Effector memory CD4-positive, alpha-beta T cell (primary cell): Measurements from ENCODE around the gene FOXP1.
A peak's percentile ranks its signal among the peaks of the same experiment; 100 is the strongest.

Source experiments
- DNase-seq, 3 donors: peaks; one replicate each; pipeline ENCODE4 v3.0.0-alpha.2; 2020
- H3K27ac ChIP-seq: 2 replicates; pipeline ENCODE4 v1.7.0; 2013; ENCODE audit warnings: mild to moderate bottlenecking, low read length, moderate library complexity; ENCODE audit not compliant: insufficient read depth, poor library complexity, severe bottlenecking
- H3K27me3 ChIP-seq: replicated peaks from 2 replicates; pipeline ENCODE4 v1.7.0; 2013; ENCODE audit warnings: mild to moderate bottlenecking, low read length; ENCODE audit not compliant: insufficient read depth, control insufficient read depth, poor library complexity, severe bottlenecking
- H3K36me3 ChIP-seq: 2 replicates; pipeline ENCODE4 v1.7.0; 2013; ENCODE audit warnings: mild to moderate bottlenecking, low read length, moderate library complexity; ENCODE audit not compliant: control insufficient read depth, insufficient read depth
- H3K4me1 ChIP-seq: 2 replicates; pipeline ENCODE4 v1.7.0; 2013; ENCODE audit warnings: low read length, mild to moderate bottlenecking; ENCODE audit not compliant: control insufficient read depth, insufficient read depth, poor library complexity, severe bottlenecking
- H3K4me3 ChIP-seq: 2 replicates; pipeline ENCODE4 v1.7.0; 2013; ENCODE audit warnings: low read length, low read depth, mild to moderate bottlenecking; ENCODE audit not compliant: insufficient read depth, poor library complexity, severe bottlenecking
- H3K9me3 ChIP-seq: 2 replicates; pipeline ENCODE4 v1.7.0; 2013; ENCODE audit warnings: mild to moderate bottlenecking, low read length, moderate library complexity; ENCODE audit not compliant: control insufficient read depth

The FOXP1 gene

GRCh38 chr3:71492566-71492965 lies 91.0 kb downstream of the FOXP1 start:
- H3K27me3 ChIP-seq: no peaks in the 10 kb centered on the region
- H3K4me1 ChIP-seq: peaks cover 48% of the 10 kb centered on the region
- peak in 1 of 3 donors; percentile 19 for DNase-seq
- no peaks in the 10 kb centered on the region for H3K36me3 ChIP-seq
- no peaks in the 10 kb centered on the region for H3K9me3 ChIP-seq
- H3K27ac ChIP-seq: peak overlapping the region; percentile 85
- H3K4me3 ChIP-seq: peak overlapping the region; percentile 23

GRCh38 chr3:71491154-71491752 lies 92.3 kb downstream of the FOXP1 start:
- DNase-seq: no peak
- Histone ChIP-seq H3K4me1 (peaks cover 47% of the 10 kb centered on the region), H3K9me3 (no peaks in the 10 kb centered on the region), H3K27ac (peak overlapping the region; percentile 85), H3K27me3 (no peaks in the 10 kb centered on the region), H3K4me3 (peak overlapping the region; percentile 25), H3K36me3 (no peaks in the 10 kb centered on the region)

- Histone ChIP-seq H3K36me3 (no peaks in the 10 kb centered on the region), H3K9me3 (no peaks in the 10 kb centered on the region), H3K4me1 (peaks cover 47% of the 10 kb centered on the region), H3K4me3 (no peak overlapping the region), H3K27ac (peak overlapping the region; percentile 85), H3K27me3 (no peaks in the 10 kb centered on the region)
- no peak for DNase-seq
Observed at GRCh38 chr3:71490692-71491091, 92.8 kb downstream of the FOXP1 start.

- DNase-seq: no peak
- H3K27me3 ChIP-seq: no peaks in the 10 kb centered on the region
- H3K4me3 ChIP-seq: peak overlapping the region; percentile 23
- peak overlapping the region; percentile 85 for H3K27ac ChIP-seq
- peaks cover 41% of the 10 kb centered on the region for H3K4me1 ChIP-seq
- H3K9me3 ChIP-seq: no peaks in the 10 kb centered on the region
- H3K36me3 ChIP-seq: no peaks in the 10 kb centered on the region
Observed at GRCh38 chr3:71489315-71489761, 94.2 kb downstream of the FOXP1 start.

GRCh38 chr3:71488882-71489281 lies 94.6 kb downstream of the FOXP1 start:
- Histone ChIP-seq H3K4me1 (peaks cover 36% of the 10 kb centered on the region), H3K9me3 (no peaks in the 10 kb centered on the region), H3K36me3 (no peaks in the 10 kb centered on the region), H3K27ac (peak overlapping the region; percentile 85), H3K4me3 (peak overlapping the region; percentile 16), H3K27me3 (no peaks in the 10 kb centered on the region)
- DNase-seq: no peak

- Histone ChIP-seq H3K4me3 (no peak overlapping the region), H3K27ac (peak overlapping the region; percentile 85), H3K27me3 (no peaks in the 10 kb centered on the region), H3K9me3 (no peaks in the 10 kb centered on the region), H3K4me1 (peaks cover 36% of the 10 kb centered on the region), H3K36me3 (no peaks in the 10 kb centered on the region)
- DNase-seq: no peak
Observed at GRCh38 chr3:71488391-71488809, 95.1 kb downstream of the FOXP1 start.

- Histone ChIP-seq H3K9me3 (no peaks in the 10 kb centered on the region), H3K36me3 (no peaks in the 10 kb centered on the region), H3K27ac (peak overlapping the region; percentile 85), H3K4me3 (peak overlapping the region; percentile 24), H3K4me1 (peaks cover 36% of the 10 kb centered on the region), H3K27me3 (no peaks in the 10 kb centered on the region)
- DNase-seq: no peak
Observed at GRCh38 chr3:71487418-71487817, 96.1 kb downstream of the FOXP1 start.

- Histone ChIP-seq H3K27ac (peak overlapping the region; percentile 85), H3K36me3 (no peaks in the 10 kb centered on the region), H3K9me3 (no peaks in the 10 kb centered on the region), H3K27me3 (no peaks in the 10 kb centered on the region), H3K4me1 (peaks cover 35% of the 10 kb centered on the region), H3K4me3 (peak overlapping the region; percentile 24)
- DNase-seq: no peak
Observed at GRCh38 chr3:71486831-71487230, 96.7 kb downstream of the FOXP1 start.

GRCh38 chr3:71485896-71486295 lies 97.6 kb downstream of the FOXP1 start:
- Histone ChIP-seq H3K9me3 (no peaks in the 10 kb centered on the region), H3K27me3 (no peaks in the 10 kb centered on the region), H3K4me3 (no peak overlapping the region), H3K36me3 (no peaks in the 10 kb centered on the region), H3K27ac (no peak overlapping the region), H3K4me1 (peaks cover 28% of the 10 kb centered on the region)
- no peak for DNase-seq

- no peaks in the 10 kb centered on the region for H3K36me3 ChIP-seq
- H3K9me3 ChIP-seq: no peaks in the 10 kb centered on the region
- no peaks in the 10 kb centered on the region for H3K27me3 ChIP-seq
- no peak overlapping the region for H3K27ac ChIP-seq
- DNase-seq: no peak
- H3K4me3 ChIP-seq: no peak overlapping the region
- H3K4me1 ChIP-seq: peaks cover 21% of the 10 kb centered on the region
Observed at GRCh38 chr3:71484452-71484851, 99.1 kb downstream of the FOXP1 start.
